Common myeloid progenitor, CD34-positive (primary cell): Measurements from ENCODE around the gene SORBS1.

ENCODE experiments used
- CTCF ChIA-PET: fragments of 350-600 bp; sonication (Branson Sonifier 250); formaldehyde crosslinking; loops from one replicate; lab custom pipeline; 2021; ENCODE audit warnings: antibody characterized with exemption; lab: Charles Lee
- POLR2A ChIA-PET: fragments of 350-600 bp; sonication (Branson Sonifier 250); formaldehyde crosslinking; loops from one replicate; lab custom pipeline; 2021; ENCODE audit warnings: antibody characterized with exemption; lab: Charles Lee
- DNase-seq, 3 donors: peaks; one replicate each; pipeline versions ENCODE4 v3.0.0 to v3.0.0-alpha.2; 2013
- H3K27ac ChIP-seq, 2 experiments: 1 replicate in 1 of 2; 2 replicates in 1 of 2; pipeline ENCODE4 v1.7.0; 2013; ENCODE audit warnings: inconsistent platforms in 2 of 2, low read length in 2 of 2, mild to moderate bottlenecking in 2 of 2, low read depth in 1 of 2, moderate library complexity in 1 of 2; ENCODE audit not compliant: severe bottlenecking in 2 of 2, insufficient read depth in 1 of 2, poor library complexity in 1 of 2
- H3K27me3 ChIP-seq, 5 experiments: replicated peaks in 2 of 5; 1 replicate in 3 of 5; 2 replicates in 2 of 5; pipeline versions ENCODE4 v1.6.1 to v1.7.0; 2013; ENCODE audit warnings: low read length in 4 of 5, mild to moderate bottlenecking in 2 of 5, moderate library complexity in 2 of 5, inconsistent platforms in 1 of 5; ENCODE audit not compliant: insufficient read depth in 5 of 5, control insufficient read depth in 4 of 5
- H3K36me3 ChIP-seq, 4 experiments: 1 replicate in 2 of 4; 2 replicates in 2 of 4; pipeline versions ENCODE4 v1.6.1 to v1.7.0; 2013; ENCODE audit warnings: low read length in 3 of 4, control low read depth in 1 of 4, mild to moderate bottlenecking in 1 of 4; ENCODE audit not compliant: control insufficient read depth in 4 of 4, insufficient read depth in 4 of 4
- H3K4me1 ChIP-seq, 4 experiments: 1 replicate in 3 of 4; 2 replicates in 1 of 4; pipeline versions ENCODE4 v1.6.1 to v1.7.1; 2013; ENCODE audit warnings: low read length in 3 of 4, mild to moderate bottlenecking in 3 of 4, control low read depth in 1 of 4, inconsistent platforms in 1 of 4, moderate library complexity in 1 of 4; ENCODE audit not compliant: control insufficient read depth in 4 of 4, insufficient read depth in 4 of 4; ENCODE audit errors: control extremely low read depth in 1 of 4
- H3K4me3 ChIP-seq, 7 experiments: 1 replicate in 4 of 7; 2 replicates in 3 of 7; pipeline versions ENCODE4 v1.5.1 to v1.7.0; 2013; ENCODE audit warnings: mild to moderate bottlenecking in 7 of 7, low read length in 6 of 7, moderate library complexity in 6 of 7, inconsistent platforms in 2 of 7, low read depth in 2 of 7, control low read depth in 1 of 7; ENCODE audit not compliant: insufficient read depth in 4 of 7, control insufficient read depth in 1 of 7; ENCODE audit errors: extremely low read depth in 1 of 7
- H3K9me3 ChIP-seq, 5 experiments: 1 replicate in 4 of 5; 2 replicates in 1 of 5; pipeline versions ENCODE4 v1.6.1 to v1.7.1; 2013; ENCODE audit warnings: low read length in 4 of 5, mild to moderate bottlenecking in 2 of 5, inconsistent platforms in 1 of 5, low read depth in 1 of 5, moderate library complexity in 1 of 5; ENCODE audit not compliant: control insufficient read depth in 4 of 5, insufficient read depth in 2 of 5; ENCODE audit errors: control extremely low read depth in 1 of 5
- WGBS: methylation state at CpG from one replicate; pipeline ENCODE4 v1.1.5; 2013; ENCODE audit not compliant: insufficient coverage; 5-methylcytosine and 5-hydroxymethylcytosine counted together

SORBS1 gene

GRCh38 chr10:95445223-95445836, 115.8 kb downstream of the SORBS1 start:
- CTCF ChIA-PET = interaction anchor here (0.8 to 3.8 kb wide), 23 partner anchors 8 to 425 kb away, joined by 3 to 36 read pairs (median 4); partner anchors contain the start of gene TCTN3
- no peak for DNase-seq
- Histone ChIP-seq H3K4me1 (peaks cover 0 to 9% (median 2%) of the 10 kb centered on the region in 4 experiments), H3K27ac (no peak overlapping the region), H3K4me3 (no peak overlapping the region), H3K27me3 (no peaks in the 10 kb centered on the region), H3K36me3 (no peaks in the 10 kb centered on the region), H3K9me3 (no peaks in the 10 kb centered on the region)
- POLR2A ChIA-PET = no interaction called here
- 88% methylated on average over 4 of the region's 6 CpGs for WGBS

DNA sequence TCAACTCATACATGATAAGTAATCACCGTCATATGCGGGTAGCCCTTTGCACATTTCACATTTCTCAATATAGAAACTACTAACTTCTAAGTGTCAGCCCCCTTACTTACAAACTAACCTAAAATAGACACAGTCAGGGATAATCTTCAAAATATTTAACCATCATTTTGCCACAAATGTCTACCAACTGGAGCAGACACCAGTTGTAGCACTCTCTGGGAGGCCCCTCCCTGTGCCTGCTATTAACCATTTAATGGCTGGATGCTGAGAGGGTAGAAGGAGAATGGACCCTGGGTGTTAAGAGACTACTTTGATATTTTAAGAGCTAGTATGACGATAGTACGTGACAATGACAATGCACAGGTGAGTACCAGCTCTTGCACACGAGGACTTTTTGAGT, 116.4 kb downstream of the SORBS1 start:
- ChIA-PET POLR2A (no interaction called here), CTCF (interaction anchor here (0.6 to 3.8 kb wide), 10 partner anchors 10 to 1090 kb away, joined by 3 to 22 read pairs (median 4); no protein-coding TSS in a partner anchor)
- H3K36me3 ChIP-seq = no peaks in the 10 kb centered on the region
- WGBS = 98% methylated on average over 5 of the region's 5 CpGs
- no peak overlapping the region for H3K4me3 ChIP-seq
- no peak for DNase-seq
- peaks cover 0 to 9% (median 2%) of the 10 kb centered on the region in 4 experiments for H3K4me1 ChIP-seq
- H3K27me3 ChIP-seq = no peaks in the 10 kb centered on the region
- H3K9me3 ChIP-seq = no peaks in the 10 kb centered on the region
- no peak overlapping the region for H3K27ac ChIP-seq

DNA sequence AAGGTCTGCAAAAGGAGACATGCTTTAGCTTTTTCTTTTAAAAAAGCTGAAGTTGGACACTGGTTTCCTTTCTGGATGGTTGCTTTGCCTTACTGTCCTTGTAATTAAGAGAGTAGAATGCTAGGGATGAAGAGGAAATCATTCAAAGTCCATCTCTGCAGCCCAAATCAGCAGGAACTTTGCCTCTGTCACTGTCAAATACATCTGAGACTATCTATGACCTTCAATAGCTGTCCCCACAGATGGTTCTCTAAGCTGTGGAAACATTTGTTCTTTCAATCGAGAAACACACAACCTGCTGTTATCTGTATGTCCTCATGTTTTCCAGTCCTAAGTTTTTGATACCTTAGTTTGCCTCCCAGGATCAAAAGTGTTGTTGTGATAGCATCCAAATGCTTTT, 117.5 kb downstream of the SORBS1 start:
- ChIA-PET POLR2A (no interaction called here), CTCF (interaction anchor here (0.6 to 7.2 kb wide), 10 partner anchors 9 to 398 kb away, joined by 3 to 54 read pairs (median 4); no protein-coding TSS in a partner anchor)
- Histone ChIP-seq H3K27ac (no peak overlapping the region), H3K36me3 (no peaks in the 10 kb centered on the region), H3K27me3 (no peaks in the 10 kb centered on the region), H3K9me3 (no peaks in the 10 kb centered on the region), H3K4me3 (no peak overlapping the region), H3K4me1 (peaks cover 0 to 9% (median 2%) of the 10 kb centered on the region in 4 experiments)
- no peak for DNase-seq
- WGBS = no CpG with 5 or more reads among the region's 1 CpG

DNA sequence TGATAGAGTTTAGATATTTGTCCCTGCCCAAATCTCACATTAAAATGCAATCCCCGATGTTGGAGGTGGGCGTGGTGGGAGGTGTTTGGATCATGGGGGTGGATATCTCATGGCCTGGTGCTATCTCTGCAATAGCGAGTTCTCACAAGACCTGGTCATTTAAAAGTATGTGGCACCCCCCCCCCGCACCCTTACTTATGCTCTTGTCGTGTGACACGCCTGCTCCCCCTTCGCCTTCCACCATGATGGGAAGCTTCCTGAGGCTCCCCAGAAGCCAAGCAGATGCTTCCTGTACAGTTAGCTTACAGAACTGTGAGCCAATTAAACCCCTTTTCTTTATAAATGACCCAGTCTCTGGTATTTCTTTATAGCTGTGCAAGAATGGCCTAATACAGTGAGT, 118.8 kb downstream of the SORBS1 start:
- Histone ChIP-seq H3K4me1 (peaks cover 0 to 5% (median 2%) of the 10 kb centered on the region in 4 experiments), H3K36me3 (no peaks in the 10 kb centered on the region), H3K27me3 (no peaks in the 10 kb centered on the region), H3K9me3 (no peaks in the 10 kb centered on the region), H3K4me3 (no peak overlapping the region), H3K27ac (no peak overlapping the region)
- WGBS = 100% methylated on average over 7 of the region's 7 CpGs
- no peak for DNase-seq
- CTCF ChIA-PET = interaction anchor here (0.6 to 7.2 kb wide), 6 partner anchors 12 to 163 kb away, joined by 3 to 54 read pairs (median 4); no protein-coding TSS in a partner anchor
- POLR2A ChIA-PET = interaction anchor here (0.7 kb wide), 1 partner anchor 840 kb away, joined by 3 read pairs; no protein-coding TSS in a partner anchor

DNA sequence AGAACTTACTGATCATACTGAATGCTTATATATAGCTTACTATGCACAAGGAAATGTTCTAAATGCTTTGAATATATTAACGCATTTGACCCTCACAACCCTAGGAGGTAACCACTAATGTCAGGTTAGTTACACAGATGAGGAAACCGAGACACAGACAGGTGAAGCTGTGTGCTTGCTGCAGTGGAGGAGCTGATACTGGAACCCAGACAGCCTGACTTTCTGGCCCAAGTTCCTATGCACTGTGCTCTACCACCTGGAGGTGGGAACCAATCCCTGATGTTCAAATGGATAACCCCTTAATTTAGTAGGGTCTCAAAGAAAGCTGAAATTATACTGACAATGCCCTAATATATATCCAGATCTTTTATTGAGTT, 119.6 kb downstream of the SORBS1 start:
- peaks cover 0 to 5% (median 2%) of the 10 kb centered on the region in 4 experiments for H3K4me1 ChIP-seq
- no peak for DNase-seq
- no peak overlapping the region for H3K4me3 ChIP-seq
- H3K27me3 ChIP-seq = no peaks in the 10 kb centered on the region
- H3K36me3 ChIP-seq = no peaks in the 10 kb centered on the region
- 100% methylated on average over 1 of the region's 2 CpGs for WGBS
- H3K27ac ChIP-seq = no peak overlapping the region
- ChIA-PET POLR2A (no interaction called here), CTCF (interaction anchor here (1.1 to 7.2 kb wide), 4 partner anchors 11 to 162 kb away, joined by 3 to 54 read pairs (median 4); no protein-coding TSS in a partner anchor)
- H3K9me3 ChIP-seq = no peaks in the 10 kb centered on the region

DNA sequence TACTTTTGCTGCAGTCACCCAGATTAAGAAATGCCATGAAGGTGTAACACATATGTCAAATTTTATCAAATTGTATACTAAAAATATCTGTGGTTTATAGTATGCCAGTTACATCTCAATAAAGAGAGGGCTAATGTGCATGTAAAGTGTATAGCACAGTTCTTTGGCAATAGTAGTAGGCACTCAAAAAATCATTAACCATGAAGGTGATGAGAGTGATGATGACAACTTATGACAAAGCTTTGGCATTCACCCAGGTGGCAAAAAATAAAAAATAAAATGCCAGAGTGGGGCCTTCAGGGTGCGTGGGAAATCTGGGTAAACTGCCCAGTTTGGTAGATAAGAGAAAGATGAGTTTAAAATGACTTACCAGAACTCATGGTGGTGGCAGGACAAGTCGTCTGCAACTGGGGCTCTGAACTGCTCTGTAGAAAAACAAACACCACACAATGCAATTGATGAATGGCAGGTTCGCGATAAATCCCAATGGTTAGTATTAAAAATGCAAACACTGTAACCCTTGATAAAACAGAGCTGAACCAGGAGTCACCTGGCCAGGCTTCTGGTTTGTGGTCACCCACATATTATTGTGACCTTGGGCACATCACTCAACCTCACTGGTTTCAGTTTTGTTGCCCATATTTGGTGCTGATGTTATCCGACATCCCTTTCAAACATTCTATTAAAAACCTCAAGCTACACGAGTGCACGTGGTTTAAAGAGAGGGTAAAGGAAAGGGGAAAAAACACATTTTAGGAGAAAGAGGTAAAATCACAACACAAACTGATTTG, 120.2 kb downstream of the SORBS1 start:
- CTCF ChIA-PET = interaction anchor here (1.1 to 7.2 kb wide), 5 partner anchors 11 to 163 kb away, joined by 3 to 54 read pairs (median 3); no protein-coding TSS in a partner anchor
- H3K4me3 ChIP-seq = no peak overlapping the region
- H3K9me3 ChIP-seq = no peaks in the 10 kb centered on the region
- H3K27ac ChIP-seq = no peak overlapping the region
- POLR2A ChIA-PET = no interaction called here
- no peaks in the 10 kb centered on the region for H3K27me3 ChIP-seq
- H3K36me3 ChIP-seq = no peaks in the 10 kb centered on the region
- WGBS = 76% methylated on average over 3 of the region's 7 CpGs
- peak in 2 of 3 donors; percentile 34 to 35 for DNase-seq
- H3K4me1 ChIP-seq = peaks cover 0 to 5% (median 2%) of the 10 kb centered on the region in 4 experiments
